ENCODE measurements around the gene PPM1G. TPM values are rescaled to one million over a fixed set of nuclear protein-coding genes. Genes with fewer than 3 reads are reported as not detected.
A peak's percentile ranks its signal among the peaks of the same experiment; 100 is the strongest.

Gene PPM1G
- total and polyA plus RNA-seq, 2 experiments from 2014 or later: 183 to 201 TPM

GRCh38 chr2:27362678-27363420, 46.5 kb downstream of the PPM1G start:
- Histone ChIP-seq H3K27ac (ENCODE audit: low read depth) (peak overlapping the region; percentile 55; the same call in 1 of the 2 replicates), H3K4me1 (ENCODE audit: insufficient read depth) (peaks cover 3% of the 10 kb centered on the region; the same call in 1 of the 2 replicates), H3K9me2 (ENCODE audit: insufficient read depth) (peaks cover under 1% of the 10 kb centered on the region), H3F3A (replicated peaks; ENCODE audit: low read depth) (peaks cover 19% of the 10 kb centered on the region), H2AFZ (no peak overlapping the region), H3K4me3 (no peak overlapping the region), H4K20me1 (replicated peaks; ENCODE audit: insufficient read depth) (peaks cover 19% of the 10 kb centered on the region; the same call in 1 of the 2 replicates), H3K36me3 (ENCODE audit: insufficient read depth) (peaks cover 15% of the 10 kb centered on the region), H3K27me3 (ENCODE audit: insufficient read depth) (no peaks in the 10 kb centered on the region), H3K4me2 (no peak overlapping the region), H3K79me2 (replicated peaks; ENCODE audit: insufficient read depth) (peaks cover 8% of the 10 kb centered on the region)
- DNase-seq (ENCODE audit: low spot score) (no peak), ATAC-seq (no peak)
- Mint-ChIP-seq H3K36me3 (ENCODE audit: low read depth) (peaks cover 55% of the 10 kb centered on the region), H3K9me3 (peaks cover 7% of the 10 kb centered on the region), H3K4me1 (peaks cover 8% of the 10 kb centered on the region; the same call in 2 of the 3 replicates), H3K27me3 (ENCODE audit: insufficient read depth, low read depth, poor library complexity) (peaks cover 2% of the 10 kb centered on the region), H3K4me3 (no peak overlapping the region), H3K27ac (no peak overlapping the region)
- TF ChIP-seq REST (IDR thresholded peaks at IDR 0.05; ENCODE audit: unreplicated experiment) (no peak), ZNF331 (CRISPR knock-in tag; IDR thresholded peaks at IDR 0.05; ENCODE audit: low read depth) (no peak), CREB1 (CRISPR knock-in tag; IDR thresholded peaks at IDR 0.05; ENCODE audit: low read depth) (no peak), STAT1 (IDR thresholded peaks at IDR 0.05; ENCODE audit: unreplicated experiment) (no peak), POLR2AphosphoS5 (IDR thresholded peaks at IDR 0.05; ENCODE audit: low read depth) (no peak), EZH2 (IDR thresholded peaks at IDR 0.05; ENCODE audit: low read depth, unreplicated experiment) (no peak), ZNF114 (CRISPR knock-in tag; IDR thresholded peaks at IDR 0.05) (no peak), ZNF462 (CRISPR knock-in tag; IDR thresholded peaks at IDR 0.05) (no peak), EZH2phosphoT487 (IDR thresholded peaks at IDR 0.05; ENCODE audit: unreplicated experiment) (no peak), NANOG (IDR thresholded peaks at IDR 0.05; ENCODE audit: borderline replicate concordance) (no peak), JUNB (IDR thresholded peaks at IDR 0.05; ENCODE audit: unreplicated experiment) (no peak), CTCF (conservative IDR thresholded peaks at IDR 0.05; ENCODE audit: low read depth in 2 of 2) (no peak), ETS1 (IDR thresholded peaks at IDR 0.05) (no peak)

Measured in GM23338 (cell line).